Endothelial cell of umbilical vein (primary cell): ENCODE measurements around the gene KRTAP4-3. TPM values are rescaled to one million over a fixed set of nuclear protein-coding genes. Genes with fewer than 3 reads are reported as not detected.

Experiments used
- BruUV-seq: library from RNA; stranded (reverse); fragments of 400-500 nt; replicated peaks from 2 replicates; lab custom pipeline; 2021; lab: Mats Ljungman, UMichigan
- CTCF ChIA-PET: fragments of 300-600, 350-600 bp; sonication (Branson Sonifier 250); formaldehyde crosslinking; loops from one replicate; lab custom pipeline; 2021; ENCODE audit warnings: antibody characterized with exemption, inconsistent platforms; lab: Charles Lee
- POLR2A ChIA-PET: fragments of 300-600, 350-600 bp; sonication (Branson Sonifier 250); formaldehyde crosslinking; loops from one replicate; lab custom pipeline; 2021; ENCODE audit warnings: antibody characterized with exemption, inconsistent platforms; lab: Charles Lee
- DNase-seq: peaks from one replicate; pipeline ENCODE4 v3.0.0-alpha.2; 2011; ENCODE audit warnings: low read depth, low spot score
- FAIRE-seq: peaks from 2 replicates; lab custom pipeline; 2011; peaks lifted over from hg19 to GRCh38; lab: Jason Lieb, UNC
- H2AFZ ChIP-seq: 2 replicates; pipeline ENCODE4 v1.6.0; 2012; ENCODE audit warnings: low read depth, low read length, control low read depth, inconsistent platforms
- H3K27ac ChIP-seq: 2 replicates; pipeline ENCODE4 v1.5.1; 2011; ENCODE audit warnings: low read depth, mild to moderate bottlenecking, control low read depth, low read length, moderate library complexity; ENCODE audit not compliant: insufficient read depth
- H3K27me3 ChIP-seq, 2 experiments: 2 replicates each; pipeline versions ENCODE4 v1.6.0 to v1.6.1; 2011; ENCODE audit warnings: low read length in 2 of 2, mixed read lengths in 1 of 2; ENCODE audit not compliant: control insufficient read depth in 2 of 2, insufficient read depth in 2 of 2
- H3K36me3 ChIP-seq, 2 experiments: 2 replicates in 1 of 2; 3 replicates in 1 of 2; pipeline ENCODE4 v1.5.1; 2011; ENCODE audit warnings: low read length in 2 of 2, mild to moderate bottlenecking in 1 of 2, moderate library complexity in 1 of 2; ENCODE audit not compliant: control insufficient read depth in 2 of 2, insufficient read depth in 2 of 2; ENCODE audit errors: extremely low read depth in 1 of 2
- H3K4me1 ChIP-seq: 3 replicates; pipeline ENCODE4 v1.5.1; 2011; ENCODE audit warnings: mild to moderate bottlenecking, low read length; ENCODE audit not compliant: control insufficient read depth, insufficient read depth; ENCODE audit errors: extremely low read depth
- H3K4me2 ChIP-seq: 2 replicates; pipeline ENCODE4 v1.6.1; 2011; ENCODE audit warnings: low read length, control low read depth, mixed read lengths; ENCODE audit not compliant: insufficient read depth
- H3K4me3 ChIP-seq, 3 experiments: fragments of 200-600 bp in 1 of 3; sonication (generic), shearing (Covaris generic) in 1 of 3; replicated peaks in 1 of 3; 2 replicates each; pipeline ENCODE4 v1.5.1; 2011 to 2016; ENCODE audit warnings: control low read depth in 3 of 3, low read length in 3 of 3, mild to moderate bottlenecking in 2 of 3, inconsistent platforms in 1 of 3, low read depth in 1 of 3, moderate library complexity in 1 of 3; ENCODE audit not compliant: insufficient read depth in 1 of 3
- H3K79me2 ChIP-seq: 2 replicates; pipeline ENCODE4 v1.6.0; 2012; ENCODE audit warnings: low read length, inconsistent platforms; ENCODE audit not compliant: control insufficient read depth, insufficient read depth
- H3K9ac ChIP-seq: replicated peaks from 2 replicates; pipeline ENCODE3; 2011; ENCODE audit warnings: low read length, control low read depth; ENCODE audit not compliant: insufficient read depth; ENCODE audit errors: extremely low read depth
- H3K9me1 ChIP-seq: replicated peaks from 3 replicates; pipeline ENCODE4 v1.6.0; 2011; ENCODE audit warnings: mild to moderate bottlenecking, low read length; ENCODE audit not compliant: control insufficient read depth, insufficient read depth; ENCODE audit errors: extremely low read depth
- H3K9me3 ChIP-seq: replicated peaks from 2 replicates; pipeline ENCODE4 v1.5.1; 2012; ENCODE audit warnings: low read length, inconsistent platforms; ENCODE audit not compliant: control insufficient read depth, insufficient read depth
- H4K20me1 ChIP-seq: replicated peaks from 2 replicates; pipeline ENCODE3; 2011; ENCODE audit warnings: mild to moderate bottlenecking, low read length; ENCODE audit not compliant: control insufficient read depth, insufficient read depth; ENCODE audit errors: extremely low read depth
- EZH2 ChIP-seq: IDR thresholded peaks from 2 replicates; pipeline ENCODE4 v1.6.1; 2012; ENCODE audit warnings: borderline replicate concordance, low read depth, mild to moderate bottlenecking, moderate library complexity, low read length, inconsistent platforms; ENCODE audit not compliant: severe bottlenecking
- FOS ChIP-seq: IDR thresholded peaks from 2 replicates; pipeline ENCODE4 v1.6.1; 2011; ENCODE audit warnings: mild to moderate bottlenecking, low read length, moderate library complexity, borderline replicate concordance; ENCODE audit not compliant: insufficient read depth
- GATA2 ChIP-seq: IDR thresholded peaks from 2 replicates; pipeline ENCODE4 v1.7.0; 2011; ENCODE audit warnings: low read depth, mild to moderate bottlenecking, moderate library complexity, mixed read lengths, low read length; ENCODE audit not compliant: insufficient read length, insufficient read depth
- JUN ChIP-seq: IDR thresholded peaks from 2 replicates; pipeline ENCODE4 v1.6.1; 2011; ENCODE audit warnings: borderline replicate concordance, low read depth; ENCODE audit not compliant: insufficient read length, insufficient read depth
- MAX ChIP-seq: IDR thresholded peaks from 2 replicates; pipeline ENCODE4 v1.6.1; 2011; ENCODE audit not compliant: insufficient read depth, insufficient read length
- MYC ChIP-seq: IDR thresholded peaks from one replicate; pipeline ENCODE4 v1.6.1; 2011; ENCODE audit warnings: mild to moderate bottlenecking, low read depth, low read length
- POLR2A ChIP-seq: IDR thresholded peaks from 2 replicates; pipeline ENCODE4 v1.6.1; 2012; ENCODE audit warnings: low read depth, mild to moderate bottlenecking, control low read depth, low read length
- POLR2AphosphoS5 ChIP-seq: IDR thresholded peaks from 2 replicates; pipeline ENCODE4 v1.6.1; 2012; ENCODE audit warnings: low read depth, mild to moderate bottlenecking, control low read depth, low read length, moderate library complexity; ENCODE audit not compliant: insufficient read depth
- dilution Hi-C: fragments of 300-500 bp; cut with MboI; formaldehyde crosslinking; loops from one replicate; pipeline ENCODE4 v1.15.0; 2019; ENCODE audit warnings: low sequenced_read_pairs; ENCODE audit not compliant: extremely low pct_ligation_motif_present
- intact Hi-C: fragments of 100-400 bp; cut with micrococcal nuclease; formaldehyde crosslinking; loops from one replicate; pipeline ENCODE4 v1.10.0; 2022
- polyA plus RNA-seq, 4 experiments: library from polyadenylated mRNA; depleted of rRNA in 3 of 4; stranded (reverse) in 3 of 4; unstranded in 1 of 4; fragments of >200 nt; gene quantifications; 2 replicates each; pipeline versions ENCODE4 v1.2.1 to v1.2.3, GENCODE V29; 2011 to 2012; ENCODE audit warnings: missing spikeins in 1 of 4
- total RNA-seq: library from RNA; stranded (reverse); gene quantifications from 2 replicates; pipeline ENCODE4 v1.2.3, GENCODE V29; 2021
- TF ChIP-seq, protein P1 (sequence below), 2 donors: IDR thresholded peaks; 1 replicate in 1 of 2; 2 replicates in 1 of 2; pipeline ENCODE4 v1.5.1; 2011; ENCODE audit warnings: low read length in 2 of 2, mild to moderate bottlenecking in 2 of 2, moderate library complexity in 2 of 2, control low read depth in 1 of 2, inconsistent platforms in 1 of 2, low read depth in 1 of 2; ENCODE audit not compliant: insufficient read depth in 1 of 2; ENCODE audit errors: extremely low read depth in 1 of 2

The KRTAP4-3 gene
- total and polyA plus RNA-seq, 2 donors (not counting 3 experiments of a cell fraction or from before 2014, with no cell fraction given), result not detected

GRCh38 chr17:41178843-41179616, 11.0 kb upstream of the KRTAP4-3 start:
- ChIA-PET CTCF (interaction anchor here (1.0 kb wide), 1 partner anchor 322 kb away, joined by 3 read pairs; no protein-coding TSS in a partner anchor), POLR2A (no interaction called here)
- FAIRE-seq (no peak), DNase-seq (no peak)
- Histone ChIP-seq H3K9ac (no peak overlapping the region), H3K9me1 (no peaks in the 10 kb centered on the region), H3K4me2 (no peak overlapping the region), H2AFZ (no peak overlapping the region), H4K20me1 (no peaks in the 10 kb centered on the region), H3K36me3 (no peaks in the 10 kb centered on the region), H3K4me1 (no peaks in the 10 kb centered on the region), H3K4me3 (no peak overlapping the region), H3K27me3 (no peaks in the 10 kb centered on the region), H3K27ac (no peak overlapping the region), H3K9me3 (no peaks in the 10 kb centered on the region), H3K79me2 (no peaks in the 10 kb centered on the region)
- BruUV-seq, result no TSS peak
- intact Hi-C loops (no loop called here), dilution Hi-C loops (no loop called here)
- TF ChIP-seq GATA2, result no peak
- TF ChIP-seq MAX, result no peak
- TF ChIP-seq FOS, result no peak
- TF ChIP-seq, protein P1, sequence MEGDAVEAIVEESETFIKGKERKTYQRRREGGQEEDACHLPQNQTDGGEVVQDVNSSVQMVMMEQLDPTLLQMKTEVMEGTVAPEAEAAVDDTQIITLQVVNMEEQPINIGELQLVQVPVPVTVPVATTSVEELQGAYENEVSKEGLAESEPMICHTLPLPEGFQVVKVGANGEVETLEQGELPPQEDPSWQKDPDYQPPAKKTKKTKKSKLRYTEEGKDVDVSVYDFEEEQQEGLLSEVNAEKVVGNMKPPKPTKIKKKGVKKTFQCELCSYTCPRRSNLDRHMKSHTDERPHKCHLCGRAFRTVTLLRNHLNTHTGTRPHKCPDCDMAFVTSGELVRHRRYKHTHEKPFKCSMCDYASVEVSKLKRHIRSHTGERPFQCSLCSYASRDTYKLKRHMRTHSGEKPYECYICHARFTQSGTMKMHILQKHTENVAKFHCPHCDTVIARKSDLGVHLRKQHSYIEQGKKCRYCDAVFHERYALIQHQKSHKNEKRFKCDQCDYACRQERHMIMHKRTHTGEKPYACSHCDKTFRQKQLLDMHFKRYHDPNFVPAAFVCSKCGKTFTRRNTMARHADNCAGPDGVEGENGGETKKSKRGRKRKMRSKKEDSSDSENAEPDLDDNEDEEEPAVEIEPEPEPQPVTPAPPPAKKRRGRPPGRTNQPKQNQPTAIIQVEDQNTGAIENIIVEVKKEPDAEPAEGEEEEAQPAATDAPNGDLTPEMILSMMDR (IDR thresholded peaks at IDR 0.05; ENCODE audit: extremely low read depth in 1 of 2, insufficient read depth in 1 of 2, low read depth in 1 of 2, low read length in 2 of 2), result no peak
- no peak for TF ChIP-seq POLR2A
- TF ChIP-seq EZH2, result no peak
- TF ChIP-seq POLR2AphosphoS5, result no peak
- no peak for TF ChIP-seq MYC
- no peak for TF ChIP-seq JUN
